SJSA1 (cell line): Measurements from ENCODE around the gene PTPRC. TPM values are rescaled to one million over a fixed set of nuclear protein-coding genes. Genes with fewer than 3 reads are reported as not detected.

Experiments used
- DNase-seq, 2 experiments: peaks; one replicate each; pipeline ENCODE4 v3.0.0-alpha.2; 2015 to 2020; ENCODE audit warnings: low spot score in 2 of 2, low read depth in 1 of 2
- H3K27ac ChIP-seq: fragments of 250-450 bp; sonication (Bioruptor Pico); 2 replicates; pipeline ENCODE4 v1.5.1; 2020; ENCODE audit warnings: mild to moderate bottlenecking, moderate library complexity
- H3K27me3 ChIP-seq: fragments of 250-450 bp; sonication (Bioruptor Pico); replicated peaks from 2 replicates; pipeline ENCODE4 v1.5.1; 2020; ENCODE audit warnings: mild to moderate bottlenecking, moderate library complexity
- H3K36me3 ChIP-seq: fragments of 250-450 bp; sonication (Bioruptor Pico); 2 replicates; pipeline ENCODE4 v1.5.1; 2020; ENCODE audit warnings: mild to moderate bottlenecking
- H3K4me1 ChIP-seq: fragments of 250-450 bp; sonication (Bioruptor Pico); replicated peaks from 2 replicates; pipeline ENCODE4 v1.6.1; 2021; ENCODE audit warnings: mild to moderate bottlenecking
- H3K4me3 ChIP-seq: fragments of 250-450 bp; sonication (Bioruptor Pico); 2 replicates; pipeline ENCODE4 v1.5.1; 2020; ENCODE audit warnings: mild to moderate bottlenecking
- H3K9me3 ChIP-seq: fragments of 250-450 bp; sonication (Bioruptor Pico); replicated peaks from 2 replicates; pipeline ENCODE4 v1.5.1; 2020; ENCODE audit warnings: mild to moderate bottlenecking
- total RNA-seq: library from RNA; depleted of rRNA; stranded (reverse); fragments of >200 nt; shearing (Covaris generic); gene quantifications from 2 replicates; pipeline ENCODE4 v1.2.3, GENCODE V29; 2014

Gene PTPRC
- total RNA-seq, 1 experiment from 2014 or later = not detected

- H3K27me3 ChIP-seq = no peaks in the 10 kb centered on the region
- H3K27ac ChIP-seq = no peak overlapping the region
- H3K36me3 ChIP-seq = no peaks in the 10 kb centered on the region
- H3K4me3 ChIP-seq = no peak overlapping the region
- H3K9me3 ChIP-seq = no peaks in the 10 kb centered on the region
- no peak for DNase-seq
- H3K4me1 ChIP-seq = peaks cover 24% of the 10 kb centered on the region
These were observed 25.4 kb downstream of the PTPRC start for GRCh38 chr1:198664068-198664788.

DNA sequence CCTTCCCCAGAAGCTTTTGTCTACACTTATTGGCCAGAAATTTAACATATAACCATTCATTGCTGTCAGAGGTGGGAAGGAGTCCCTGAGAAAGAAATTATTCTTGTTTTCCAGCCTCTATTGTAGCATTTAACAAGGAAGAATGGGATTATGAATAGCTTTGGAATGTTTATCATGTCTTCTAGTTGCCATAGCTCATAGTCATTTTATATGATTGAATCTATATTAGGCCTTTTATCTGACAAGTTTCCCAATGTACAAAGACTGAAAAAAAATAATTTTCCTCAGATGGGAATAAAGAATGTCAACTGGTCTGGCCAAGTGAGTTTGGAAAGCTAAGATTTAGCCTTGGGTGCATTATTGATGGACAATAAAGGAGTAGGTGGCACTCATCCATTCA is 28.3 kb downstream of the PTPRC start:
- Histone ChIP-seq H3K4me1 (peaks cover 43% of the 10 kb centered on the region), H3K27ac (0 out of 2 replicates have a peak overlapping the region, but pooled peaks have one; percentile 6), H3K36me3 (no peaks in the 10 kb centered on the region), H3K9me3 (no peaks in the 10 kb centered on the region), H3K27me3 (no peaks in the 10 kb centered on the region), H3K4me3 (no peak overlapping the region)
- no peak for DNase-seq

- peaks cover 49% of the 10 kb centered on the region for H3K4me1 ChIP-seq
- H3K27ac ChIP-seq = peak overlapping the region; percentile 68
- no peaks in the 10 kb centered on the region for H3K27me3 ChIP-seq
- no peaks in the 10 kb centered on the region for H3K36me3 ChIP-seq
- DNase-seq = peak in 1 of 2 experiments; percentile 49
- H3K9me3 ChIP-seq = no peaks in the 10 kb centered on the region
- no peak overlapping the region for H3K4me3 ChIP-seq
These were observed 29.0 kb downstream of the PTPRC start for GRCh38 chr1:198667807-198668206.

- no peak overlapping the region for H3K4me3 ChIP-seq
- H3K9me3 ChIP-seq = no peaks in the 10 kb centered on the region
- no peaks in the 10 kb centered on the region for H3K36me3 ChIP-seq
- peak; percentile 64 to 85 for DNase-seq
- H3K27me3 ChIP-seq = no peaks in the 10 kb centered on the region
- H3K4me1 ChIP-seq = peaks cover 49% of the 10 kb centered on the region
- H3K27ac ChIP-seq = peak overlapping the region; percentile 68
These were observed 30.3 kb downstream of the PTPRC start for GRCh38 chr1:198669023-198669698.

- H3K36me3 ChIP-seq = no peaks in the 10 kb centered on the region
- H3K4me1 ChIP-seq = peaks cover 49% of the 10 kb centered on the region
- H3K4me3 ChIP-seq = no peak overlapping the region
- H3K27me3 ChIP-seq = no peaks in the 10 kb centered on the region
- peak overlapping the region; percentile 23; the same call in 1 of the 2 replicates for H3K27ac ChIP-seq
- DNase-seq = no peak
- H3K9me3 ChIP-seq = no peaks in the 10 kb centered on the region
These were observed 30.9 kb downstream of the PTPRC start for GRCh38 chr1:198669771-198670170.

DNA sequence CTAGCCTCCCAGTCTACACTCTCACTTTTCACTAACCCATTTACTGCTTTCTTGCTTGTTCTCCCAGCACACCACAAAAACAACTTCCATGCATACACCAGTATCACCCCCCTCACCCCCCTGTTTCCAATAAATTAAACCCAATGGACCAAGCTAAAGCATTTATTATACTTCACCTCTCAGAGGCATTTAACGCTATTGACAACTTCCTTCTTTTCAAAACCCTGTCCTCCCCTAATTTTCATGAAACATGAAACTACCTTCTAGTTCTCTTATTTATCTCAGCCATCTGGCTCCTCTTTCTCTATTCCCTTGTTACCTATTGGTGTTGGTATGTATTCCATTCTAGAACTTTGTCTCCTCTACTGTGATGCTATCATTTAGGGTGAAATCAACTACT is 32.3 kb downstream of the PTPRC start:
- Histone ChIP-seq H3K9me3 (no peaks in the 10 kb centered on the region), H3K36me3 (no peaks in the 10 kb centered on the region), H3K27ac (peak overlapping the region; percentile 82; the same call in 1 of the 2 replicates), H3K4me1 (peaks cover 49% of the 10 kb centered on the region), H3K4me3 (no peak overlapping the region), H3K27me3 (no peaks in the 10 kb centered on the region)
- DNase-seq = no peak

DNA sequence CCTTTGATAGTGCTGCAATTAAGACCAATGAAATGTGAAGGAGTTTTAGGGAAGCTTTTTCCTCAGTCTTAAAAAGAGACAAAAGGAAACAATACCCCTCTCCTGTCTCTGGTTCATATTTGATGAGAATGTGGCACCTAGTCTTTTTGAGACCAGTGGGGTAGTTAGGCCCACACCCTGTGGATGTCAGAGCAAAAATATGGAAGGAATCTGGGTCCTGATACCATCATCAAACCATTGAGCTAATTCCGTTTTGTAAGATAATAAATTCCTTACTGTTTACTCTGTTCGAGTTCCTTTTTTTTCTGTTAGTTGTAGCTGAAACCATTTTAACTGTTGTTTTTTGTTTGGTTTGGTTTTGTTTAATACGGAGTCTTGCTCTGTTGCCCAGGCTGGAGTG is 33.3 kb downstream of the PTPRC start:
- Histone ChIP-seq H3K27me3 (no peaks in the 10 kb centered on the region), H3K4me3 (no peak overlapping the region), H3K27ac (peak overlapping the region; percentile 82)

DNA sequence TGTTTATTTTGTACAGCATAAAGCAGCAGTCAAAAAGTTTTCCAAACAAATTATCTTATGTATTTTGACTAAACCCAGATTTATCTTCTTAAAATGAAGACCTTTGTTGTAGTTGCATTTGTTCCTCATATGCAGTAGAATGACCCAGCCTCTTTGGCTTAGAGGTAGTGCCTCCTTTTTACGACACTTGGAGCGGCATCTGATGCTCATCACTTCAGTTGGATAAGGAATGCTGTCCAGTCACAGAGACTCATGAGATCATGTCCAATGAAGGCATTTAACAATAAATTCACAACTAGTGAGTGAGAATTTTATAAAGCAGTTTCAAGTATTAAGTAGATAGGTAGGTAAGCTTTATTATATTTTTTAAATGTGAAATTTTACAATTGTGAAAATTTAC is 35.2 kb downstream of the PTPRC start:
- no peak overlapping the region for H3K4me3 ChIP-seq
- no peak for DNase-seq
- H3K27me3 ChIP-seq = no peaks in the 10 kb centered on the region
- H3K36me3 ChIP-seq = no peaks in the 10 kb centered on the region
- H3K4me1 ChIP-seq = peaks cover 26% of the 10 kb centered on the region
- H3K9me3 ChIP-seq = no peaks in the 10 kb centered on the region
- no peak overlapping the region for H3K27ac ChIP-seq

More for the DNA sequence above, 33.3 kb downstream of the PTPRC start:
- Histone ChIP-seq H3K36me3 (no peaks in the 10 kb centered on the region), H3K9me3 (no peaks in the 10 kb centered on the region), H3K4me1 (peaks cover 44% of the 10 kb centered on the region)
- DNase-seq = peak; percentile 42 to 64

DNA sequence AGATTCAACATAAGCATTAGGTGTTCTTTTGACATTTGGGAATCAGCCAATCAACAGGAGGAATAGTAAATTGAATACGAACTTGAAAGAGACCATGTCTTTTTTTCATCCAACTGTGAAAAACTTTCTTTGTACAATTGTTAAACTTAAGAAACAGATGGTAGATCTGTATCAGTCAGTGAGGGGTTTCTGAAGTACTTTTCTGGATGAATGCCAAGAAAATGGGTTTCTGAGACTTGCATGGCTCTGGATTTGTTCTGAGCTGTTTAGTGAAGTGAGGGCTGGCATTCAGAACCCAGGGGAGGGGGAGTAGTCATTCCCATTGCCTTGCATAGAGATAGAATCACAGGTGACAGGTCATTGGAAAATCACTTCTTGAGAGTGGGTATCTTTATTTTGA is 37.4 kb downstream of the PTPRC start:
- no peak overlapping the region for H3K27ac ChIP-seq
- H3K36me3 ChIP-seq = no peaks in the 10 kb centered on the region
- H3K9me3 ChIP-seq = no peaks in the 10 kb centered on the region
- no peaks in the 10 kb centered on the region for H3K27me3 ChIP-seq
- H3K4me1 ChIP-seq = peaks cover 17% of the 10 kb centered on the region
- no peak for DNase-seq
- H3K4me3 ChIP-seq = no peak overlapping the region

- DNase-seq = no peak
- Histone ChIP-seq H3K27ac (no peak overlapping the region), H3K9me3 (no peaks in the 10 kb centered on the region), H3K27me3 (no peaks in the 10 kb centered on the region), H3K4me3 (no peak overlapping the region), H3K36me3 (no peaks in the 10 kb centered on the region), H3K4me1 (peaks cover 17% of the 10 kb centered on the region)
These were observed 38.2 kb downstream of the PTPRC start for GRCh38 chr1:198677027-198677426.

DNA sequence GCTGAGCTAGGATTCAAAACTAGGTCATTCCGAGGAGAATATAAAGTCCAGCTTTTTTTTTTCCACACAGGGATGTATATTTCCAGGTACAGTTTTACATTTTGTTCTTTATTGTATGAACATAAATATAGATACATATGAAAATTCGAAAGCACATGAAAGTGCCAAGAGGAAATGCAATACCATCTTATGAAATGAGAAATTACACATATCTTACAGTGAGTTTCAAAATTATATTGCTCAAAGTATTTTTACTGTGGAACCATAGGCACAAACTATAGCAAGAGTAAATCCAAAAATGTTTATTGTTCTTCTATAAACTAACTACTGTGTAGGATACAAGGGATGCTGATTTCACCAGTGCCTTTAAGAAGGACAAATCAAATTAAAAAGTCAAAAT is 39.0 kb downstream of the PTPRC start:
- Histone ChIP-seq H3K27ac (no peak overlapping the region), H3K4me1 (peaks cover 18% of the 10 kb centered on the region), H3K4me3 (no peak overlapping the region), H3K36me3 (no peaks in the 10 kb centered on the region), H3K27me3 (no peaks in the 10 kb centered on the region), H3K9me3 (no peaks in the 10 kb centered on the region)
- DNase-seq = no peak

- no peaks in the 10 kb centered on the region for H3K9me3 ChIP-seq
- H3K36me3 ChIP-seq = no peaks in the 10 kb centered on the region
- H3K27ac ChIP-seq = no peak overlapping the region
- H3K4me3 ChIP-seq = no peak overlapping the region
- DNase-seq = no peak
- H3K4me1 ChIP-seq = peaks cover 18% of the 10 kb centered on the region
- no peaks in the 10 kb centered on the region for H3K27me3 ChIP-seq
These were observed 39.5 kb downstream of the PTPRC start for GRCh38 chr1:198678301-198678836.

DNA sequence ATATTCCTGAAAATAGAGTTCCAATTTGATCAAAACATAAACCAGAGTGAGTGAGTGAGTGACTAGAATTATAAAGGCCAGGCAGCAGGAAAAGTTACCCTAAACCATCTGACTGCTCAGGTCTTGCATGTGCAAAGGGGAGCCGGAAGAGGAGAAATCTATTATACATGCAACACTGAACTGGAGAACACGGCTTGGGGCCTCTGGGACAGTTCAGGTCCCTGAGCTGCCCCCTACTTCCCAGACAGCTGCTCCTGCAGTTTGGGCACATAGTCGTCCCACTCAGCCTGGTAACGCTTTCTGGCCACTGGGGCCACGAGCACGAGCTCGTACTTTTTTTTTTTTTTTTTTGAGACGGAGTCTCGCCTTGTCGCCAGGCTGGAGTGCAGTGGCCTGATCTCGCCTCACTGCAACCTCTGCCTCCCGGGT is 40.1 kb downstream of the PTPRC start:
- Histone ChIP-seq H3K9me3 (no peaks in the 10 kb centered on the region), H3K27me3 (no peaks in the 10 kb centered on the region), H3K36me3 (no peaks in the 10 kb centered on the region), H3K4me1 (peaks cover 18% of the 10 kb centered on the region), H3K27ac (no peak overlapping the region), H3K4me3 (no peak overlapping the region)
- no peak for DNase-seq

DNA sequence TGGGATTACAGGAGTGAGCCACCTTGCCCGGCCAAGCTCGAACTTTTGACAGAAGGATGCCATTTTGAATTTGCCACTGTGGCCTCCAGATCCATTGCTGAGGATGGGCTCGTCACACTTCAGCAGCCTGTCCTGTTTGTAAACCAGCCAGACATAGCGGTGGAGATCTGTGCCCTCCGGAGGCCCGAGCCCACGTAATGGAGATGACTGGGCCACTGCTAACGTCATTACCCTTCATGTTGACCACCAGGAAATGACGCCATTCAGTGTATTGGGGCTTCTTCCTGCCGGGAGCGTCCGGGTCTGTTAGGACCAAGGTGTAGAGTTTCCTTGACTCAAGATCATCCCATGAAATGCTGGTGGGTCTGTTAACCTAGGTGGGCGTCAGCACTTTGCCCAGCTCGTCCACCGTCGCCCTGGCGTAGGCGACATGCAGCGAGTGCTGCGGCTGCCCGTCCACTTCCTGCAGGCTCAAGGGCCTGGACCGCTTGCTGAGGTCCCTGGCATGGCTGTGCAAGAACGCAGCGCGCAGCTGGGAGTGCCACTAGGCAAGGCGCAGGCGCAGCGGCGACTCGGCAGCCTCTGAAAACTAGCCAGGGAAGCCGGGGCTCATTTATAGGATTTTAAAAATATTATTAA is 40.8 kb downstream of the PTPRC start:
- H3K9me3 ChIP-seq = no peaks in the 10 kb centered on the region

More for the DNA sequence above, 40.8 kb downstream of the PTPRC start:
- peaks cover 18% of the 10 kb centered on the region for H3K4me1 ChIP-seq
- no peaks in the 10 kb centered on the region for H3K27me3 ChIP-seq
- no peak overlapping the region for H3K27ac ChIP-seq
- no peak for DNase-seq
- no peaks in the 10 kb centered on the region for H3K36me3 ChIP-seq
- H3K4me3 ChIP-seq = no peak overlapping the region
